ENCODE measurements around the gene CD44.

DNA sequence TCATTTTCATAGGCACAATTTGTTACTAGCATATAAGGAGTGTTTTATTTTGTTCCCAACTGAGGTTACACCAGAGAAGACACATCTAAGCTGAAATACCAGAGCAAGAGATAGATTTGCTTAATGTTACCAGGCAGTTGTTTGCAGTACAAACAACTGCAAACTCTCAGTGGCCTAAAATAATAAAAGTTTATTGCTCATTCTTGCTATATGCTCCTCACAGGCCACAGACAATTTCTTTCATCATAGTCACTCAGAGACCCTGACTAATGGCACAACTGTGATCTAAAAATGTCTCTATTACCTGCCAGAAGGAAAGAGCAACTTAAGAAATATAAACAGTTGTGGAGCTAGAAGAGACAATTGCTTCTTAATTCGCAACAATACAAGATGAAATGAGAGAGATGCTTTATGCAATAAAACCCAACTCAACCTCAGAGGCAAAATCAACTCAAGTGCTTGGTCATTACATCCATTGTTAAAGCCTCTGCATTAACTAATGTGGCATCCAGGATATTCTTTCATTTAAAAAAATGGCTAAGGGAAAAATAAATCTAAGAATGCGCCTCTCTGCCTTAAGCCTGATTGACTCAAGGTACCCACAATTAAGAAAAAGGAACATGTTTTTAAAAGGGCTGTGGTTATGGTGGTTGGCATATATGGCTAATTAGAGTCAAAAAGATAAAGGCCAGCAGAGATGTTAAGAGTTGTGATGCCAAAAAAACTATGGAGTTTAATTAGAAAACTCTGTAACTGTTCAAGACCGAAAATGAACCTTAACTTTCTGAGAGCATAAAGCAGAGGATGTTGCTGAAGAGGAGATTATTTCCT is 103.7 kb downstream of the CD44 start:
- TF ChIP-seq CTCF (IDR thresholded peaks at IDR 0.05): no peak
- no peak for TF ChIP-seq POLR2A (IDR thresholded peaks at IDR 0.05)

Measured in thyroid gland (tissue), 4 donors.